ENCODE data around the gene MILR1.
"Not testable (repeated sequence)": the region's sequence is repeated elsewhere in the genome, so short reads cannot be mapped to it uniquely, and the experiment has no call there.

The MILR1 gene

GRCh38 chr17:64448665-64449512 is at the start of gene MILR1:
TSS of gene MILR1 (plus strand) at chr17:64449115. CDS start at chr17:64449169, 54 bp downstream.
- no peak for DNase-seq (ENCODE audit: low read depth)

- no peak for DNase-seq (ENCODE audit: low read depth)
Observed at GRCh38 chr17:64399767-64400156, 49.2 kb upstream of the MILR1 start.

- no peak for DNase-seq (ENCODE audit: low read depth)
Observed at GRCh38 chr17:64400642-64401041, 48.3 kb upstream of the MILR1 start.

GRCh38 chr17:64401244-64401860 is 47.6 kb upstream of the MILR1 start:
- DNase-seq (ENCODE audit: low read depth) = no peak

- DNase-seq (ENCODE audit: low read depth) = no peak
Observed at GRCh38 chr17:64401941-64402340, 47.0 kb upstream of the MILR1 start.

GRCh38 chr17:64402469-64402868 is 46.4 kb upstream of the MILR1 start:
- DNase-seq (ENCODE audit: low read depth) = no peak

- DNase-seq (ENCODE audit: low read depth) = no peak
Observed at GRCh38 chr17:64403881-64404460, 44.9 kb upstream of the MILR1 start.

- no peak for DNase-seq (ENCODE audit: low read depth)
Observed at GRCh38 chr17:64406321-64407200, 42.4 kb upstream of the MILR1 start.

GRCh38 chr17:64410750-64411490 is 38.0 kb upstream of the MILR1 start:
- no peak for DNase-seq (ENCODE audit: low read depth)

GRCh38 chr17:64411999-64412771 is 36.7 kb upstream of the MILR1 start:
- no peak for DNase-seq (ENCODE audit: low read depth)

- DNase-seq (ENCODE audit: low read depth) = no peak
Observed at GRCh38 chr17:64412944-64413381, 36.0 kb upstream of the MILR1 start.

- no peak for DNase-seq (ENCODE audit: low read depth)
Observed at GRCh38 chr17:64413513-64413912, 35.4 kb upstream of the MILR1 start.

GRCh38 chr17:64418506-64419339 is 30.2 kb upstream of the MILR1 start:
- DNase-seq (ENCODE audit: low read depth) = no peak

GRCh38 chr17:64420143-64420670 is 28.7 kb upstream of the MILR1 start:
- DNase-seq (ENCODE audit: low read depth) = no peak

GRCh38 chr17:64422121-64422520 is 26.8 kb upstream of the MILR1 start:
- not testable (repeated sequence) for DNase-seq (ENCODE audit: low read depth)

GRCh38 chr17:64423881-64424280 is 25.0 kb upstream of the MILR1 start:
- no peak for DNase-seq (ENCODE audit: low read depth)

- DNase-seq (ENCODE audit: low read depth) = no peak
Observed at GRCh38 chr17:64424324-64424849, 24.5 kb upstream of the MILR1 start.

- DNase-seq (ENCODE audit: low read depth) = no peak
Observed at GRCh38 chr17:64425191-64425590, 23.7 kb upstream of the MILR1 start.

GRCh38 chr17:64426596-64426995 is 22.3 kb upstream of the MILR1 start:
- no peak for DNase-seq (ENCODE audit: low read depth)
